Measurements from ENCODE around the gene THADA. TPM values are rescaled to one million over a fixed set of nuclear protein-coding genes. Genes with fewer than 3 reads are reported as not detected.

The THADA gene
- total RNA-seq, 1 donor from 2014 or later, result 18.4 TPM

DNA sequence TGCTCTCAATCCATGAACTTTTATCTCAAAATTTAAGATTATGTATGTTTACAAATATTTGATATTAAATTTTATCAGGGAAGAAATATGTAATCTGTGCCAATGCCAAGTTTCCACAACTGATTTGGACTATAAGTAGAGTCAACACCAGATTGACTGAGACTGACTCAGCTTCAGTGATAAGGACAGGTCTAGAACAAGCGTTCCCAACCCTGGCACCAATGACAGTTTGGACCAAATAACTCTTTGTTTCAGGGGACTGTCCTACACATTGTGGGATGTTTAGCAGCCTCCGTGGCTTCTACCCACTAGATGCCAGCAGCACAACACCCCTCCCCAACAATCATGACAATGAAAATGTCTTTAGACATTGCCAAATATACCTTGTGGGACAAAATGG, 165.3 kb downstream of the THADA start:
- DNase-seq (ENCODE audit: low spot score), result no peak
- intact Hi-C loops (cut with DNase I), result no loop called here

DNA sequence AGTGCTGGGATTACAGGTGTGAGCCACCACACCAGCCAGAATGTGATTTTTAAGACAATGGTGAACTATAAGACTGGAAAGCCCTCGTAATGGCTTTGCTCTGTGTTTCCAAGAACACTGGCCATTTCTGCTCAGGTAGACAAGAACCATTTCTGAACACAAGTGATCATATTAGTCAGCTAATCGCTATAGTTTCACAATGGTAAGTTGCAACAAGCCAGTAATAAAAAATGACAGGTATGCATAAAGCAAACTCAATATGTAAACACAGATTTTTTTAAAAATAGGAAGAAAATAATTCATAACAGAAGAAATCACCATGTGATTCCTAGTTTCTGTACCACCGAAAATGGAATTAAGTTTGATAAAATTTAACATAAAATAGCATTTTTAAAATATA, 166.5 kb downstream of the THADA start:
- no peak for DNase-seq (ENCODE audit: low spot score)
- intact Hi-C loops (cut with DNase I), result no loop called here

DNA sequence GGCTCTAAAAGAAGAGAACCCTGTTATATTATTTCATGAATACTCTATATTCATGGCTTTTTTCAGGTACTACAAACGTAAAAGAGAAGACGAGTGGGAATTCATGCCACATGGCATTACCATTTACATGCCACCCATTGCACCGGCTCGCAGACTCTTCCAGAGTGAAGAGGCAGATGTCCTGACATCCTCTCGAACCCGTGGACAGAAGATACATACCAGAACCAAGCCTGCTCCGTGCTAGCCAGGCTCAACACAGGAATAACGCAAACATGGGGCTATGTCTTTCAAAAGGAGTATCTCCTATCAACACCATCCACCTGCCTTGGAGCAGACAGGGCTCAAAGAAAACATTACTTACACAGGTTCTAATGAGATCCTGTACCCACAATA, 168.8 kb downstream of the THADA start:
- DNase-seq (ENCODE audit: low spot score), result no peak
- intact Hi-C loops (cut with DNase I), result no loop called here

DNA sequence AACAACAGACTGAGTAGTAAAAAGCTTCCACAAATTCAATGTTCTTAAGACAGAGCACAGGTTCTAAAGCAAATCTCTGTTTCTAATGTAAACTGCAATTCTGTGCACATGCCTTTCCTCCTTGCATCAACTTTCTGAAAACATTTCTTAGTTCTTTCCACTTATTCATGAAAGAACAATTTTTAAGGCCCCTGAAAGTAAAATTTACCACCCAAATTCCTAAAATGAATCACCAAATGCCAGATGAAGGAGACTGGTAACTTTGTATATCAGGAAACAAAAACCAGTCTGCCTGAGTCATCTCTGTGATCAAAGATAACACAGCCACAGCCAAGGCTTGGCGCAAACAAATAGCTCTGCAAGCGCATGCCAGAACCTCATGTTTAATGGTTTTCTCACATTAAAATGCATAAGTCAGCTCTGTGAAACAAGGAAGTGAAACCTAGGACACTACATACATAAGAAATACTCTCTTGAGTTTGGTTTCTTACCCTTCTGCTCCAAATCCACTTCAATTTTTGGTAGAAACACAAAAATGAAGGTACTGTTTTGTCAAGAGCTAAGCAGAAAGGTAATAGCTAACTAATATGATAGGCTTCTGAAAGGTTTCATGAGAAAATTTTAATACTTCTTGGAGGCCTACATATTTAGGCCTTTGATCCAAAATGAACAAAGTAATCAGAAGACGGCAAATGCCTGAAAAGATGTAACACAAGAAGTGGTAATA, 169.4 kb downstream of the THADA start:
- intact Hi-C loops (cut with DNase I), result no loop called here
- no peak for DNase-seq (ENCODE audit: low spot score)

DNA sequence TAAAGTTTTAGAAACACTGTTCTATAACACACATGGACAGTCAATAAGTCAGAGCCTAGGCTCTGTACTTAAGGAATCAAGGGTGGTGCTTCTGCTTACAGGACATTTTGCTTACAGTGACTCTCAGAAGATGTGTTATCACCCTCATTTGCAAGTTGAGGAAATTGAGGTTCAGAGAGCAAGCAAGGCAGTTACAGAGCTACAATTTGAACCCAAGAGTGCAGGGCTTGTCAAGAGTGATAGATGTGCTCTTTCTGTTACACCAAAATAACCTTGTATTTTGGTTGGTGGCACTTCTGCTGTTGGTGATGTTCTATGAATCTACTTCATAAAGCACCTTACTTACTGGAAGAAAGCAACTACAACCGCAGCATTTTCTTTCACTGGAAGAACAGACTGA, 170.2 kb downstream of the THADA start:
- DNase-seq (ENCODE audit: low spot score), result no peak
- intact Hi-C loops (cut with DNase I), result no loop called here

DNA sequence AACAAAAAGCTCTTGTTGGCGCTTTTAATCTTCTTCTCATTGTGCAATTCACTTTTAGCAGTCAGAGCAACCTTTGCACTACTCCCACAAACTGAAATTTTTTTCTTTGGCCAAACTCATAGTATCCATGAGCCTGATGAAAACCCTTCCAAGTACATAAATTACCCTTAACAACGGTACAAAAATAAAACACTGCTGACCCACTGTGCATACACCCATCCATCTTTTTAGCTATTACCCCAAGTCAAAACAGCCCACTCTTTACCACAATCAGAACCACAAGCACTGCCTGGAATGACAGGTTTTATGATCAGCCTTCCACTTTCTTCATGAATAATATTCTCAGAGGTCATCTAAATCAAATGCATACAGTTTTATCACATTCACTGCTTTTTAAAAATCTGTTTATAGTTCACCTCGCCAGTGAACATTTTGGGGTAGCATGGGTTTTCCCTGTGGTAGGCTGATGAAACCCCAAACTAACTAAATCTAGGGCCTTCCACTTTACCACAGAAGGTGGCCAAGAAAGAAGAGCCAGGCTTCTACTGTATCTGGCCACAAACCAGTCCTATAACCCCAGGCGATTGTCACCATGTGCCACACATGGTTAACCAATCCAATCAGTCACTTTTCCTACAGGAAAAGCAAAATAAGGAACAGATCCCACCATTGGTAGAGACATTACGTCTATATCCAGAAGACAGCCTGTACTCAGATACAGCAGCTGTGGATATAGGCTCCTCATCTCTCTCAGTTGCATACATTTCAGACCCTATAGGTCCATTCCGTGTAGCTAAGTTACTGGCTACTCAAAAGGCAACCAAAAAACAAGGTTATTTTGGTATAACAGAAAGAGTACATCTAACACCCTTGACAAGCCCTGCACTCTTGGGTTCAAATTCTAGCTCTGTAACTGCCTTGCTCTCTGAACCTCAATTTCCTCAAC, 171.3 kb downstream of the THADA start:
- intact Hi-C loops (cut with DNase I), result no loop called here
- DNase-seq (ENCODE audit: low spot score), result no peak

DNA sequence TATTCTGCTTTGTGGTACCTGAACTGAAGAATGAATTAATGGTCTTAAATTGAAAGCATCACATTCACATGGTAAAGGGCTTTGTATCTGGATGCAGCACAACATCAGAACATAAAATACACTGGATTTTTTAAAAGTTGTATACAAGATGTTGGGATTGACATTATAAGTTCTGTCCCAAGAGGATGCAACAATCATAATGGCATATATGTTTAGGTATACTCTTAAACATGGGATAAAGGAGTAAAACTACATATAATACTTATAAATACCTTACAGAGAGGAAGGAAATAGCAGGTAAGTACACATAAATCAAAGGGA, 171.9 kb downstream of the THADA start:
- intact Hi-C loops (cut with DNase I), result no loop called here
- DNase-seq (ENCODE audit: low spot score), result no peak

DNA sequence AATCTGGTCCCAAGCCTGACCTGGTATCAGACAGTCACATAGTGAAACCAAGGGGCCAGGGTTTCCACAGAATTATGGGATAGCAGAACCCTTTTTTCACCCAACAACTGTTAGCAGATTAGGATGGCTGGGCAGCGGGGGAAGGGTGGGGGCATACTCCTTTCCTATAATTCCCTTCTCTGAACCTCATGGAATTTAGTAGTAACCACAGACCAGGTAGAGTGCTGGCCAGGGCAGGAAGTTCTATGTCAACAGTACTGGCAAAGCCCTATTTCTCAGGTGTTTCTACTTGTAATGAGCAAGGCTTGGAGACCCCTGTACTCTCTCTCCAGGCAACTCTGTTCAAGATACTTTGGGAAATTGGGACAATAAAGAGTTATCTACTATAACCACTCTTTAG, 174.6 kb downstream of the THADA start:
- intact Hi-C loops (cut with DNase I), result no loop called here
- DNase-seq (ENCODE audit: low spot score), result no peak

DNA sequence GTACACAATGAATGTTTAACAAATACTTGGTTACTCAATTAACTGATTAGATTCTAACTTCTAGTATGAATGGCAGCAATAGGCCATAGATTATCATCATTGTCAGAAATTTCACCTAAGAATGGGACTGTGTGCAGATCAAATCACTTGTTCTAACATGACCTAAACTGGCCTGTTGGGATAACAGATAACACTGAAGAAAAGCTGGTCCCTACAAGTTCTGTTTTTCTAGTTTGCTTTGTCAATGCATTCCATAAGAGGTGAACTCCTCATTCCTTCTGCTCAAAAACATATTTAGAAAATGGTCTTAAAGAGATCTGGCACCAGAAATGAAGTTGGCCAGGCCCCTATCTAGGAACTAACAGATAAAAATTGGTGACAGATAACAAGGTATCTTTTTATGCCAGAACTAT, 175.4 kb downstream of the THADA start:
- no peak for DNase-seq (ENCODE audit: low spot score)
- intact Hi-C loops (cut with DNase I), result no loop called here

DNA sequence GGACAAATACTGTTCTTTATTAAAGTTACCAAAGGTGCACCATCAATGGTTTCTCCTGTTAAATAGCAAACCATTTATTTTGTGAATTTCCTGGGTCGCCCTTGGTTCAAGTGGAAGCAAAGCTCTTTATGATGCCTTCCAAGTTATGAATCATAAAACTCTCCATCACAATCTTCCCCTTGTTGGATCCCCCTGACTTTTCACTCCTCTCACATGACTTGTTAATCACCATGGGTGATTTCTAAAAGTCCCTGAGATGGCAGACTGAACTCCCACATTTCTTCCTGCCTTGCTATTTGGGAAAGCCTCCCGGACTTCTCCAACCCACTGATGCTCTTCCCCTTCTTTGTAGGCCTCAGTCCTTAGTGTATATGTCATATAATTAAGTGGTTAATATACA, 176.0 kb downstream of the THADA start:
- intact Hi-C loops (cut with DNase I), result no loop called here
- no peak for DNase-seq (ENCODE audit: low spot score)

DNA sequence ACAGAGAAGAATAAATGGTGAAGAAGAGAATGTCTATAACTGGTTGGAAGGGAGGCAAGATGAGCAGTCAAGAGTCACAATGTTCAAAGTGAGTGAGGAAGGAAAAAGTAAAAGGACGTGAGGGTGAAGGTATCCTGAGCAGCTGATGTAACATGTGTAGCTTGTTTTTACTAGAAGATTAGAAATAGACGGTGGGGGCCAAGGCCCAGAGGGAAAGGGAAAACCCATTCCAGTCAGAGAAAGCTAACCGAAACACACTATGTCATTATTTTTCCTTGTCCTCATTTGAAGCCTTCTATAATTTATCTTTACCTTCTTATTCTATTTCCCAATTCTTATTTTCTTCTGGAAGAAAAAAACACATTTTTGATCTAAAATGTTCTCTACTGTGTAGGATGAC, 176.6 kb downstream of the THADA start:
- intact Hi-C loops (cut with DNase I), result no loop called here
- DNase-seq (ENCODE audit: low spot score), result no peak

DNA sequence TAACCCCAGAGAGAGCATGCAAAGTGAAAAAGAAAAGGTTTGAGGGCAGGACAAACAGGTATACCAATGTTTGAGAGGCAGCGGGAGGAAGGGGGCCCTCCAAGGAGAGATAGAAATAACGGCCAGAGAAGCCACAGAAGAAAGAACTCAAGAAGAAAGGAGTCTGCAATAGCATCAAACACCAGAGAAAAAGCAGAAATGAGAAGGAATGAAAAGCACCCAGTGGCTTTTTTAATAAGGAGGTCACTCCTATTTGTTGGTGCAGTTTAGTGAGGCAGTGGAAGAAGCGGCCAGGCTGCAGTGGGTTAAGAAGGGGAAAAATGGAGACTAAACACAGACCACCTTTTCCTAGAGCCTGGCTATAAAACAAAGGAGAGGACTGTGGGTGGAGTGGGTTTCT, 177.2 kb downstream of the THADA start:
- intact Hi-C loops (cut with DNase I), result no loop called here
- DNase-seq (ENCODE audit: low spot score), result no peak

DNA sequence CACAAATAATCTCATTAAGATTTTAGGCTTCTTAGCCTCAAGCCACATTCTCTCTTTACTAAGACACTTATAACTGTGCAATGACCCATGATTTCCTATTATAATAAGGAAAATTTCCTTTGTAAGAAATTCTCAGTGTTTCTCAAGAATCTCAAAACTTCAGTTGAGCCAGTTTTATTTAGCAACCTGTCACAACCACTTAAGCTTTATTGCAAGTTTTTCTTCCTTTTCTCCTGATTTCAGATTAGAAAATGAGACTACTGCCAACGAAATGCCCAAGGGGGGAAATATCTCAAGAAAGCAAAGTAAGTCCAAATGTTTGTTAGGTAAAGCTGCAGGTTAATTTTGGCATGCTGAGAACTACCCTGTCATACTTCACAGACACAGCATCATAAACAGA, 178.5 kb downstream of the THADA start:
- intact Hi-C loops (cut with DNase I), result no loop called here
- DNase-seq (ENCODE audit: low spot score), result no peak

DNA sequence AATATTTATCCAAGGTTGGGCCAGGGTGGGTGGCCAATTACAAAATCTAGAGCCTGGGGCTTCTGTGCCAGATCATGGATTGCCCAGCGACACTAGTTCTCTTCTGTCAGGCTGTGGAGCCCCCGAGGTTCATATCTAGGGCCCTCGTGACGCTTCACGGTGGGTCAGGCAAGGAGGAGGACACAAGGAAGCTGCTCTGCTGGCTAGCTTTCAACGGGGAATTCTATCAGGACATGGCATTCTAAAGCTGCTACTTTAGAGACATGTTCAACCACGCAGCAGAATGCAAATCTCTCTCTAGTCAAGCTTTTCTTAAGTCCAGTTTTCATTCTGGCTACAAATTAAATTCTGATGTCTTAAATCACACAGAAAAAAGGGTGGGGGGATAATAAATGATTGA, 180.2 kb downstream of the THADA start:
- DNase-seq (ENCODE audit: low spot score), result no peak

DNA sequence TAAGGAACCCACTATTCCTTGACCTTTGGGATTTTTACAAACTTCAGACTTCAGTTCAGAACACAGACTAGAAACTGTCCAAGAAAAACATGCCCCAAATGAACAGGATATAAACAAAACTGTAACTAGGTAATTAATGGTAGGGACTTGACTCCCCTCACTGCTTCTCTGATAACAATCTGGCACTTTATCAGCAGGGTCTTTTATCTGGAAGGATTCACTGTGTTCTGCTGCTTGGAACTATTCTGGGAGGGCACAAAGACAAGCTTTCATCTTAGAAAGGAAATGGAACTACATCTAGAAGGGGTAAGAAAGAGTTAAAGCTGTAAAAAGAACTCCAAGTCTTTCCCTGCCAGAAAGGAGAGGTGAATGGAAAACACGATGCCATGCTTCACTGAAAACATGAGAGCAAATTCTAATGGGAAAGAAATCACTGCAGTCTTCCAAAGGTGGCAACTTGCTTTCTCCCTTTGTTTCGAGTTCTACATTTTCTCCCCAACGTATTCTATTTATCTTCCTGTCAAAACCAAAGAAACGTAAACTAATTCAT, 181.2 kb downstream of the THADA start:
- no peak for DNase-seq (ENCODE audit: low spot score)
- intact Hi-C loops (cut with DNase I), result no loop called here

More for the DNA sequence above, 180.2 kb downstream of the THADA start:
- intact Hi-C loops (cut with DNase I), result no loop called here

DNA sequence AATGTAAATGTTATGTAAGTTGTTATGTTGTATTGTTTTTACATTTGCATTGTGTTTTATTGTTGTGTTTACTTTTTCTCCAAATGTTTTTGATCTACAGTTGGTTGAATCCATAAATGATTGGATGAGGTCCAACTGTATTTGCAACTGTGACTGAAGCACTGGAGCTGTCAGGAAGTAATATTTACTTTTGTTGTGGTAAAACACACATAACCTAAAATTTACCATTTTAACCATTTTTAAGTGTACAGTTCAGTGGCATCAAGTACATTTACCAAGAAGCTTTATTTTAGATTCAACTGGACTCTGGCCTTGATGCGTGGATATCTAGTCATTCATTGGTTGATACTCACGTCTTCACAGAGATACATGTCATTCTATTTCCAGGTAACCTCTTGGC, 181.8 kb downstream of the THADA start:
- intact Hi-C loops (cut with DNase I), result no loop called here
- DNase-seq (ENCODE audit: low spot score), result no peak

DNA sequence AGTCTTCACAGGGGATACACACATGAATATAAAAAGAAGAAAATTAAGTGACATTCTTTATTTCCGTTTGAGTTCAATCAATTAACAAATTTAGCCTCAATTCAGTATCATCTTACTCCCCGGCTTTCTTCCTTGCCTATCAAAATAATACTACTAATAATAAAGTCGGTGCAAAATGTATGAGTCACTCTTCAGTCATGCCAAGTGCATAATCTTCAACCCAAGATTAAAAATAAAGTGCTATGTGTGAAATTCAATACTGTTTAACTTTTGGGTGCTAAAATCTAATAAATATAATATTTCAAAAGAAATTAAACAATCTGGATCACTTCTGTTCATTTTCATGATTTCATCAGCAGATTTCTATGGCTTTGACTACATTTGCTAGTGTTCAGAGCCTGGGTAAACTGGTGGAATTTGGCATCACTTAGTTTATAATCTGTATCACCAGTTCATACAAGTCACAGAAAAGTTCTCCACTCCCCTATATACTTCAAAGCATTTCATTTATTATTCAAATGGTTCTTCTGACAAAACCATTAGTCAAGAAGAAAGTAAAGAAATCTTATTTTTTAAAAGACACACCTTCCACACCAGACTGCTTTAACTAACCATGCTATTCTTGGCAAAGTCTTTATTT, 183.6 kb downstream of the THADA start:
- intact Hi-C loops (cut with DNase I), result no loop called here
- no peak for DNase-seq (ENCODE audit: low spot score)

DNA sequence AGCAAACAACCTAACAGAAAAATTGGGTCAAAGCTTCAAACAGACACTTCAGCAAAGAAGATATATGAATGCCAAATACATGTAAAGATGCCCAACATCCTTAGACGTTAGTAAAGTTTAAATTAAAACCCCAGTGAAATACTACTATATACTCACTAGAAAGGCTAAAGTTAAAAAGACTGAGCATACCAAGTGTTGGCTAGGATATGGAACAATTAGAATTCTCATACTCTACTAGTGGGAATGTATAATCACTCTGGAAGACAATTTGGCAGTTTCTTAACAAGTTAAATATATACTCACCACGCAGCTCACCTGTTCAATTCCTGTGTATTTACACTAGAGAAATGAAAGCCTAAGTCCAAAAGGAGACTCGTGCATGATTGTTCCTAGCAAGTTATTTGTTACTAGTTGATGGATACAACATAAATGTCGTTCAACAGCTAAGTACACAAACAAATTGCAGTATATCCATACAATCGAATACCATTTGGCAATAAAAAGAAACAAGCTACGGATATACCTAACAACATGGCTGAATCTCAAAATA, 185.7 kb downstream of the THADA start:
- DNase-seq (ENCODE audit: low spot score), result no peak
- intact Hi-C loops (cut with DNase I), result no loop called here

DNA sequence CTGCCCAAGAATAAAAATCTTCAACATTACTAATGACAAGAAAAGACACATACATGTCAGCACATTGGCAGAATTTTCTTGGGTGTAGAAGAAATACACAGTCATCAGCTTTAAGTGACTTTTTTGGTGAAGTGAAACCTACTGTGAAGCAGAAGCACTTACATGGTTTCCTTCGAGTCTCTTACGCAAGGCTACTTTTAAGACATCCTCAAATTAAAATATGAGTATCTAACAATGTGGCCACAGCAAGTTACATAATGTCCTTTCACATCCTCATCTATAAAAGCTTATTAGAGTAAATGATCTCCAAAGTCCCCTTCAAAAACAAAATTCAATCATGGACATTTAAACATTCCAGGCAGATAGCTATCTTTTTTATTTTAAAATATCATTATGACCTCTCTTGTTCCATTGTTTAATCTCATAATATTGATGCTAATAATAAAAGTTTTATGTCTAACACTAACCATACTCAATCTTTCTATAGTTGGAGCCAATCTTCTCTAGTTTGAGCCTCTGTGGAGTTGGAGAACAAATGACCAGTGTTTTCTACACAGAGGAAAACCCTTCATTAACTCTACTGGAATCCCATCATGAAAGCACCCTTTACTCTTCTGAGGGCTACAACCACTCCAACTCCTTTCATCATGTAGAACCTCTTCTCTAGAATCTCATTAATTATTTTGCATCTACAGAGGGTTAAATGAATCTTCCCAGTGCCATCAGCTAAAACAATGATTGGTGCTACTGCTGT, 187.3 kb downstream of the THADA start:
- DNase-seq (ENCODE audit: low spot score), result no peak
- intact Hi-C loops (cut with DNase I), result loop anchor here (5.0 kb wide), 1 partner anchor 76 kb away; no protein-coding TSS in a partner anchor
